Activated B cell treated with CpG ODN at 0.5 μM for 24 hours (primary cell): Measurements from ENCODE around the gene CYTH1. TPM values are rescaled to one million over a fixed set of nuclear protein-coding genes. Genes with fewer than 3 reads are reported as not detected.
"Not testable (repeated sequence)": the region's sequence is repeated elsewhere in the genome, so short reads cannot be mapped to it uniquely, and the experiment has no call there.

Experiments used
- ATAC-seq: fragments of 200-7000 bp; cut with Tn5 transposase; one replicate; pipeline ENCODE4 v1.10.0; 2021; ENCODE audit warnings: low read depth, mild to moderate bottlenecking, moderate library complexity
- CTCF ChIA-PET: fragments of 350-600 bp; sonication (Branson Sonifier 250); formaldehyde crosslinking; loops from one replicate; lab custom pipeline; 2021; ENCODE audit warnings: antibody characterized with exemption; lab: Charles Lee
- POLR2A ChIA-PET: fragments of 350-600 bp; sonication (Branson Sonifier 250); formaldehyde crosslinking; loops from one replicate; lab custom pipeline; 2021; ENCODE audit warnings: antibody characterized with exemption; lab: Charles Lee
- DNase-seq: peaks from one replicate; pipeline ENCODE4 v3.0.0; 2022
- H3K27ac Mint-ChIP-seq: one replicate; pipeline ENCODE4 v1.8.0; 2020; ENCODE audit warnings: mixed read lengths
- H3K27me3 Mint-ChIP-seq: one replicate; pipeline ENCODE4 v1.8.0; 2021; ENCODE audit warnings: mixed read lengths
- H3K36me3 Mint-ChIP-seq: one replicate; pipeline ENCODE4 v1.8.0; 2021; ENCODE audit warnings: low read depth, mixed read lengths
- H3K4me1 Mint-ChIP-seq: one replicate; pipeline ENCODE4 v1.8.0; 2021; ENCODE audit warnings: mixed read lengths
- H3K4me3 Mint-ChIP-seq: one replicate; pipeline ENCODE4 v1.8.0; 2020; ENCODE audit warnings: mild to moderate bottlenecking, mixed read lengths
- H3K9me3 Mint-ChIP-seq: one replicate; pipeline ENCODE4 v1.8.0; 2020; ENCODE audit warnings: mixed read lengths
- intact Hi-C: fragments of 100-400 bp; cut with micrococcal nuclease; formaldehyde crosslinking; loops from one replicate; pipeline ENCODE4 v1.15.1; 2024
- total RNA-seq: library from RNA; stranded (reverse); gene quantifications from 2 replicates; pipeline ENCODE4 v1.2.3, GENCODE V29; 2022
- TF ChIP-seq, protein P1 (sequence below): fragments of 200-600 bp; IDR thresholded peaks from one replicate; pipeline ENCODE4 v1.8.0; 2022; ENCODE audit warnings: antibody characterized with exemption, mild to moderate bottlenecking

CYTH1 gene
- total RNA-seq, 1 donor from 2014 or later: 391 TPM

DNA sequence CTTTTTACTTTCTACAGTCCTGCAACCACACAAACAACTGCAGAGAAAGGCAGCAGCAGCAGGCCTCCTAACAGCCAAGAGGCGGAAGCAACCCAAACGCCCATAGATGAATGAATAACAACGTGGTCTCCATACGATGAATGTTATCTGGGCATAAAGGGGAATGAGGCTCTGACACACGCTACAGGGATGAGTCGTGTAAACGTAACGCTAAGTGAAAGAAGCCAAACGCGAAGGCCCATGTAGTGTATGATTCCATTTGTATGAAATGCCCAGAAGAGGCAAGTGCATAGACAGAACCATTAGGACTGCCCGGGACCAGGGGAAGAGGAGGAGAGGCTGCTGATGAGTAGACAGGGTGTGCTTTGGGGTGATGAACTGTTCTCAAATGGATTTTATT is 110.1 kb downstream of the CYTH1 start:
- DNase-seq (no peak), ATAC-seq (no peak)
- intact Hi-C loops: no loop called here
- peaks cover under 1% of the 10 kb centered on the region for H3K4me1 Mint-ChIP-seq
- TF ChIP-seq, protein P1, sequence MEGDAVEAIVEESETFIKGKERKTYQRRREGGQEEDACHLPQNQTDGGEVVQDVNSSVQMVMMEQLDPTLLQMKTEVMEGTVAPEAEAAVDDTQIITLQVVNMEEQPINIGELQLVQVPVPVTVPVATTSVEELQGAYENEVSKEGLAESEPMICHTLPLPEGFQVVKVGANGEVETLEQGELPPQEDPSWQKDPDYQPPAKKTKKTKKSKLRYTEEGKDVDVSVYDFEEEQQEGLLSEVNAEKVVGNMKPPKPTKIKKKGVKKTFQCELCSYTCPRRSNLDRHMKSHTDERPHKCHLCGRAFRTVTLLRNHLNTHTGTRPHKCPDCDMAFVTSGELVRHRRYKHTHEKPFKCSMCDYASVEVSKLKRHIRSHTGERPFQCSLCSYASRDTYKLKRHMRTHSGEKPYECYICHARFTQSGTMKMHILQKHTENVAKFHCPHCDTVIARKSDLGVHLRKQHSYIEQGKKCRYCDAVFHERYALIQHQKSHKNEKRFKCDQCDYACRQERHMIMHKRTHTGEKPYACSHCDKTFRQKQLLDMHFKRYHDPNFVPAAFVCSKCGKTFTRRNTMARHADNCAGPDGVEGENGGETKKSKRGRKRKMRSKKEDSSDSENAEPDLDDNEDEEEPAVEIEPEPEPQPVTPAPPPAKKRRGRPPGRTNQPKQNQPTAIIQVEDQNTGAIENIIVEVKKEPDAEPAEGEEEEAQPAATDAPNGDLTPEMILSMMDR: no peak
- H3K27me3 Mint-ChIP-seq: no peaks in the 10 kb centered on the region
- POLR2A ChIA-PET: no interaction called here
- CTCF ChIA-PET: no interaction called here
- peaks cover 83% of the 10 kb centered on the region for H3K36me3 Mint-ChIP-seq
- H3K4me3 Mint-ChIP-seq: no peak overlapping the region
- H3K9me3 Mint-ChIP-seq: no peaks in the 10 kb centered on the region
- H3K27ac Mint-ChIP-seq: peak overlapping the region; percentile 59

DNA sequence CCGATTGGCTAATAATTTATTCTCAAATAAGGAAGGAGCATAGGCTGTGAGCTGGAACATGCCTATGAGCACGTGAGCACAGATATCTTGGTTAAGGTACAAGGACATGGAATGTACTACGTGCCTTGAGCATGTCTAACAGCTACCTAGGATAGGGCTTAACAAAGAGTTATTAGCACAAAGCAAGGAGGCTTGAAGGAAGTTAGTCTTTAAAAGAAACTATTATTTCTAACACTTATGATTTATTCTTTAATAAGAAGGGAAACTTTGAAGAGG is 110.4 kb downstream of the CYTH1 start:
- H3K9me3 Mint-ChIP-seq, H3K4me3 Mint-ChIP-seq, H3K27me3 Mint-ChIP-seq, ATAC-seq, POLR2A ChIA-PET, DNase-seq, intact Hi-C loops, H3K27ac Mint-ChIP-seq, H3K4me1 Mint-ChIP-seq, CTCF ChIA-PET: not testable (repeated sequence)
- peaks cover 83% of the 10 kb centered on the region for H3K36me3 Mint-ChIP-seq

DNA sequence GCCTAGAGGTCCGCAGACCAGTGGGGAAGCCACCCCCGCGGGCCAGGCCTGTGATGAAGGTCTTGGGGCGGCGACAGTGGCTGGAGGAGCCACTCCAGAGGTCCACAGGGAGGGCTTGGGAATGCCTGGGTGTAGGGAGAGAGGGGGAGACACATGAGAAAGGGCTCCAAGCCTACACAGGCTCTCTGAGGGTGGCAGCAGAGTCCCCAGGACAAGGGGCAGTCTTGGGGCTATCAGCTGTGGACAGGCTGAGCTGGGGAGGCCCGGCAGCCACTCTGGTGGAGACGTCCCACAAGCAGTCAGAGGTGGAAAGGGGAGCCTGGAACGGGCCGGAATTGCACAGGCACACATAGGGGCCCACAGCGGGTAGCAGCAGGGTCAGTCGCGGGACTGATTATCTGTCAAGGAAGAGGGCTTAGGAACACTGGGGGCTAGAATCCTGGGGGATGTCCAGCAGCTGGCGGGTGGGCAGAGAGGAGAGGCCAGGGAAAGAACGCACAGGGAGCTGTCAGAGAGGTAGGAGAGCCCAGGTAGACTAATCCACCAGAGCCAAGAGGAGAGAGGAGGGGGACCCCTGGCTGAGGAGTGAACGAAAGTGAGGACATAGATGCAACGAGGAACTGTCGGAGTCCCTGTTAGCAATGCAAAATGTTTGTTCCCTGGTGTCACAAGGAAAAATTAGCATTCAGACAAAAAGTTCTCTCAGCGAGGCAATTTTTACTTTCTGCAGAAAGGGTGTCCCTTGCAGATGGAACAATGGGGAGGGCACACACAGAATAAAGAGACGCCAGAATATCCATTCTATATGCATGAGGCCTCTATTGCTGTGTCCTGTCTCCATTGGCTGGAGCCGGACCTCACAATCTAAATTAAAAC is 111.0 kb downstream of the CYTH1 start:
- DNase-seq (no peak), ATAC-seq (no peak)
- Mint-ChIP-seq H3K4me3 (no peak overlapping the region), H3K27ac (peak overlapping the region; percentile 24), H3K9me3 (no peaks in the 10 kb centered on the region), H3K27me3 (no peaks in the 10 kb centered on the region), H3K4me1 (peaks cover 10% of the 10 kb centered on the region), H3K36me3 (peaks cover 82% of the 10 kb centered on the region)
- ChIA-PET CTCF (no interaction called here), POLR2A (no interaction called here)
- intact Hi-C loops: no loop called here
- TF ChIP-seq, protein P1: no peak

DNA sequence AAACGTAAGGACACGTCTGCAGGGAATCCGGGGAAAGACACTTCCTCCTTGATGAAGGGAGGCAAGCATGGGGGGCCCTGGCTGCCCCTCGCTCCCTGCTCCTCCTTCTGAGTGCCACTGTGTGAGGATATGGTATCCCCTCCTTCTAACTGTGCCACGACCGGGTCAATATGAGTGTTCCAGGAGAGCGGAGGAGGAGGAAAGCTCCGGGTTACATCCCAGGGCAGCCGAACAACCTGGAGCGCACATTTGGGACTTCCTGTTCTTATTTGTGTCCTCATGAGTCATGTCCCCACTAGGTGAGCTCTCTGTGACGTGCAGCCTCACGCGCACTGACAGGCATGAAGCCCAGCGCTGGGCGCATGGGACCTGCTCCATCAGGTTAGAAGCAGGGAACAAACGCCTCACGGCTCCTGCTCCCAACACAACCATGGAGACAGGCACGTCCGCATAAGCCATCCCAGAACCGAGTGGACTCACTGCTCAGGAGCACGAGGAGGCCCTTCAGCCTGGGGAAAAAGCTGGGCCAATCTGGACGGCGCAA is 112.0 kb downstream of the CYTH1 start:
- intact Hi-C loops: no loop called here
- Mint-ChIP-seq H3K27ac (no peak overlapping the region), H3K4me1 (peaks cover 20% of the 10 kb centered on the region), H3K27me3 (no peaks in the 10 kb centered on the region), H3K36me3 (peaks cover 71% of the 10 kb centered on the region), H3K4me3 (no peak overlapping the region), H3K9me3 (no peaks in the 10 kb centered on the region)
- ChIA-PET CTCF (no interaction called here), POLR2A (no interaction called here)
- TF ChIP-seq, protein P1: no peak
- ATAC-seq (no peak), DNase-seq (no peak)

DNA sequence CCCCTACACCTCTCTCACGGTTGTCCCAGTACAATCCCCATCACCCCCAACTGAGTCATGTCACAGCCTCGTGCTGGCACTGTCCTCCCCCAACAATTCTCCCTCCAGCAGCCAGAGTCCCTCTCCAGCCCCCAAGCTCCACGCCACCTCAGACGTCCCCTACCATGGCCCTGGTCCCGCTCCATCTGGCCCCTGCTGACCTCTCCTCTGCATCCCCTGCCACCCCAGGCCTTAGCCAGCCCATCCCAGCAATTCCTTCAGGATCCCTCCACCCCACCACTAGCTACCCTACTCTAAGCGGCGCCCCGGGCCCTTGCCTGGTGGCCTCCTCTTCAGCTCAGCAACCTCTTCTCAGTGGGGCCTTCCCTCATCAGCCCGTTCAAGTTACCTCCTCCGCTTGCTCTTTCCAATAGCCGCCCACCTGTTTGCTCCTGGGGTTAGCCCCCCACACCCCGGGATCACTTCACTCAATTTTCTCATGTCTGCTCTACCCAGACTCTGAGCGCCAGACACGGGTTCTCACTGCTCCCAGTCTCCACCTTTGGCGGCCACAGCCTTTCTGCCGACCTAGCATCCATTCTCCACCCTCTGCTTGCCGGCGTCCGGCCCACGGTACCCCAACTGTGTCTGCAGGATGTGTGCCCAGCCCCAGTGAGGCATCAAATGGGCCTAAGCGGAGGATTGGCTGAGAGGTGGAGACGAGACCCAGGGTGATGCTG is 112.7 kb downstream of the CYTH1 start:
- Mint-ChIP-seq H3K36me3 (peaks cover 66% of the 10 kb centered on the region), H3K27ac (peak overlapping the region; percentile 72), H3K4me1 (peaks cover 26% of the 10 kb centered on the region), H3K4me3 (no peak overlapping the region), H3K9me3 (no peaks in the 10 kb centered on the region), H3K27me3 (no peaks in the 10 kb centered on the region)
- no peak for DNase-seq
- ChIA-PET POLR2A (no interaction called here), CTCF (no interaction called here)
- intact Hi-C loops: no loop called here
- TF ChIP-seq, protein P1: no peak
- ATAC-seq: no peak
